ENCODE measurements around the gene CNTN4. TPM values are rescaled to one million over a fixed set of nuclear protein-coding genes. Genes with fewer than 3 reads are reported as not detected.

CNTN4 gene
- total RNA-seq, 1 donor = 0.09 TPM

- no peak for DNase-seq (ENCODE audit: low read depth)
- no peak overlapping the region for H3K4me3 ChIP-seq (ENCODE audit: low read depth, low read length)
- TF ChIP-seq, protein P1, sequence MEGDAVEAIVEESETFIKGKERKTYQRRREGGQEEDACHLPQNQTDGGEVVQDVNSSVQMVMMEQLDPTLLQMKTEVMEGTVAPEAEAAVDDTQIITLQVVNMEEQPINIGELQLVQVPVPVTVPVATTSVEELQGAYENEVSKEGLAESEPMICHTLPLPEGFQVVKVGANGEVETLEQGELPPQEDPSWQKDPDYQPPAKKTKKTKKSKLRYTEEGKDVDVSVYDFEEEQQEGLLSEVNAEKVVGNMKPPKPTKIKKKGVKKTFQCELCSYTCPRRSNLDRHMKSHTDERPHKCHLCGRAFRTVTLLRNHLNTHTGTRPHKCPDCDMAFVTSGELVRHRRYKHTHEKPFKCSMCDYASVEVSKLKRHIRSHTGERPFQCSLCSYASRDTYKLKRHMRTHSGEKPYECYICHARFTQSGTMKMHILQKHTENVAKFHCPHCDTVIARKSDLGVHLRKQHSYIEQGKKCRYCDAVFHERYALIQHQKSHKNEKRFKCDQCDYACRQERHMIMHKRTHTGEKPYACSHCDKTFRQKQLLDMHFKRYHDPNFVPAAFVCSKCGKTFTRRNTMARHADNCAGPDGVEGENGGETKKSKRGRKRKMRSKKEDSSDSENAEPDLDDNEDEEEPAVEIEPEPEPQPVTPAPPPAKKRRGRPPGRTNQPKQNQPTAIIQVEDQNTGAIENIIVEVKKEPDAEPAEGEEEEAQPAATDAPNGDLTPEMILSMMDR (IDR thresholded peaks at IDR 0.05; ENCODE audit: insufficient read depth, low read length) = no peak
Observed at GRCh38 chr3:2869905-2870304, 771.2 kb downstream of the CNTN4 start.

DNA sequence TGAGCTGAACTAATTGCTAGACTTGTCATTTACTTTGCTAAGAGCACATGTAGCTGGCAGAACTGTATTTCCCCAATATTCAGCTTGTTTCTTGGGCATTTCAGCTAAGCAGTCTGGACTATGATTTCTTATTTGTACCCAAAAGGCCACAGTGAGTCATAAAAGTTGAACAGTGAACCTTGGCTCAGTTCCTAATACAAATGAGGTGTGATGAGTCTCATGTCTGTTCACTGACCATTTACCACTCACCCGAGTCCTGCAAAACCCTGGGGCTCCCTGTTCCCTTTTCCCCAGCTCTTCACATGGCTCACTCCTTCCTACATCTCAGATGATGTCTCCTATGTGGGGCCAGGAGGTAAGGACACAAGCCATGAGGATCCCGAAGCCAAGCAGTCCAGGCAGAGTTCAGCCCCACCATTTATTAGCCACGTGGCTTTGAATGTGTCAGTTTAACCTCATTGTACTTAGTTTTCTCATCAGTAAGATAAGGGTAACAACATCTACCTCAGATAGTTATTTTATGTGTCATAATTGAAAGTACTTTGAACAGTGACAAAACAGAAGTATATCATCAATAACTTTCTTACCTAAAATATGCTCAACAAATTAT is 772.2 kb downstream of the CNTN4 start:
- DNase-seq (ENCODE audit: low read depth) = no peak
- TF ChIP-seq, protein P1 (IDR thresholded peaks at IDR 0.05; ENCODE audit: insufficient read depth, low read length) = no peak
- no peak overlapping the region for H3K4me3 ChIP-seq (ENCODE audit: low read depth, low read length)

DNA sequence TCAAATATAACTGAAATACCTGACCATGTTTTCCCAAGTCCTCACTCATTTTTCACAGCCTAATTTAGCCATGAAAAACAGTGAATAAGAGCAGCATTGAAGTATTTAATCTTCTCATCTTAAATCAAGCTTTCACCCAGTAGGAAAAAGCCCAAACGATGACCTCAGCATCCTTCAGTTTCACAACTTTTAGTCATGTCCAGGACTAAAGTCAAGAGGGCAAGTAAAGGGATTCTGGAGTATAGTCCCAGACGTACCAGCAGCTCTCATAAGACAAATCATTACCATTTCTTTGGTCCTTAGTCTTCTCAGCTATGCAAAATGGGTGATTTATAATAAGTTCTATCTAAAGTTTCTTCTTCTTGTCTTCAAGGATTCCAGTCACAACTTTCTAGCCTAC is 774.2 kb downstream of the CNTN4 start:
- H3K4me3 ChIP-seq (ENCODE audit: low read depth, low read length) = no peak overlapping the region
- DNase-seq (ENCODE audit: low read depth) = no peak
- TF ChIP-seq, protein P1 (IDR thresholded peaks at IDR 0.05; ENCODE audit: insufficient read depth, low read length) = no peak

GRCh38 chr3:2873986-2874385 is 775.3 kb downstream of the CNTN4 start:
- H3K4me3 ChIP-seq (ENCODE audit: low read depth, low read length) = no peak overlapping the region
- no peak for DNase-seq (ENCODE audit: low read depth)
- TF ChIP-seq, protein P1 (IDR thresholded peaks at IDR 0.05; ENCODE audit: insufficient read depth, low read length) = no peak

DNA sequence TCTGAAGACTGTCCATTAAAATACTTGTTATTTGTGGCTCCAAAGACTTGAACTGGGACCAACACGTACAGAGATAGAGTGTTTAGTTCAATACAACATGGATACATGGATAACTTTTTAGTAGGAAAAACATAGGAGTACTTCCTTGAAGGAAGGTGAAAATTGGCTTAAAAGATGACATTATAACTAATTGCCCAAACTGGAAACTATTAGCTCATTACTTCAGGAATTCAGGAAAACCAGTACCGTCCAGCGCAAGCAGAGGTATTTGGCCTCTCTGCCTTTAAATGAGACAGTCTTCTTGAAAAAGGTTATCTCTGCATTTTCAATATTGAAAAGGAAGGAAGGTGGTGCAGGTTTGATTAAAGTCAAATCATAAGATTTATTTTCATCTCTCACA is 777.0 kb downstream of the CNTN4 start:
- TF ChIP-seq, protein P1 (IDR thresholded peaks at IDR 0.05; ENCODE audit: insufficient read depth, low read length) = no peak

GRCh38 chr3:2876362-2876761 is 777.7 kb downstream of the CNTN4 start:
- no peak for DNase-seq (ENCODE audit: low read depth)

More for the DNA sequence above, 777.0 kb downstream of the CNTN4 start:
- DNase-seq (ENCODE audit: low read depth) = no peak
- no peak overlapping the region for H3K4me3 ChIP-seq (ENCODE audit: low read depth, low read length)

More at GRCh38 chr3:2876362-2876761, 777.7 kb downstream of the CNTN4 start:
- TF ChIP-seq, protein P1 (IDR thresholded peaks at IDR 0.05; ENCODE audit: insufficient read depth, low read length) = no peak
- H3K4me3 ChIP-seq (ENCODE audit: low read depth, low read length) = no peak overlapping the region

Measured in fibroblast of the aortic adventitia (primary cell).